Keratinocyte (primary cell): ENCODE measurements around the gene ADAT3. TPM values are rescaled to one million over a fixed set of nuclear protein-coding genes. Genes with fewer than 3 reads are reported as not detected.

ENCODE experiments used
- DNase-seq: peaks from one replicate; pipeline ENCODE4 v3.0.0-alpha.2; 2011; ENCODE audit warnings: low read depth, missing footprints, low spot score
- FAIRE-seq: peaks from 2 replicates; lab custom pipeline; 2011; peaks lifted over from hg19 to GRCh38; lab: Jason Lieb, UNC
- H2AFZ ChIP-seq: 2 replicates; pipeline ENCODE4 v1.6.0; 2012; ENCODE audit warnings: low read length, control low read depth, inconsistent platforms; ENCODE audit not compliant: control insufficient read depth
- H3K27ac ChIP-seq: 2 replicates; pipeline ENCODE4 v1.5.1; 2011; ENCODE audit warnings: low read length; ENCODE audit not compliant: control insufficient read depth, insufficient read depth
- H3K27me3 ChIP-seq: 3 replicates; pipeline ENCODE4 v1.6.0; 2011; ENCODE audit warnings: low read length; ENCODE audit not compliant: control insufficient read depth, insufficient read depth; ENCODE audit errors: extremely low read depth
- H3K36me3 ChIP-seq, 2 experiments: 2 replicates in 1 of 2; 3 replicates in 1 of 2; pipeline ENCODE4 v1.5.1; 2011; ENCODE audit warnings: low read length in 2 of 2, mild to moderate bottlenecking in 1 of 2; ENCODE audit not compliant: control insufficient read depth in 2 of 2, insufficient read depth in 2 of 2; ENCODE audit errors: extremely low read depth in 1 of 2
- H3K4me1 ChIP-seq: 3 replicates; pipeline ENCODE4 v1.5.1; 2011; ENCODE audit warnings: low read length; ENCODE audit not compliant: control insufficient read depth, insufficient read depth; ENCODE audit errors: extremely low read depth
- H3K4me2 ChIP-seq: 3 replicates; pipeline ENCODE4 v1.6.0; 2011; ENCODE audit warnings: low read depth, low read length; ENCODE audit not compliant: control insufficient read depth, insufficient read depth; ENCODE audit errors: extremely low read depth
- H3K4me3 ChIP-seq, 3 experiments: fragments of 200-600 bp in 1 of 3; sonication (generic) in 1 of 3; 2 replicates in 2 of 3; 3 replicates in 1 of 3; pipeline ENCODE4 v1.5.1; 2011 to 2016; ENCODE audit warnings: low read length in 3 of 3, mild to moderate bottlenecking in 3 of 3, control low read depth in 2 of 3, inconsistent platforms in 1 of 3, low read depth in 1 of 3, mixed read lengths in 1 of 3, mixed run types in 1 of 3, moderate library complexity in 1 of 3; ENCODE audit not compliant: control insufficient read depth in 2 of 3, insufficient read depth in 2 of 3; ENCODE audit errors: extremely low read depth in 1 of 3
- H3K79me2 ChIP-seq: 2 replicates; pipeline ENCODE4 v1.6.0; 2012; ENCODE audit warnings: low read length; ENCODE audit not compliant: control insufficient read depth, insufficient read depth
- H3K9ac ChIP-seq: 3 replicates; pipeline ENCODE4 v1.6.0; 2011; ENCODE audit warnings: low read length; ENCODE audit not compliant: control insufficient read depth, insufficient read depth; ENCODE audit errors: extremely low read depth
- H3K9me1 ChIP-seq: 3 replicates; pipeline ENCODE4 v1.6.0; 2011; ENCODE audit warnings: low read length; ENCODE audit not compliant: control insufficient read depth, insufficient read depth; ENCODE audit errors: extremely low read depth
- H3K9me3 ChIP-seq: 2 replicates; pipeline ENCODE4 v1.5.1; 2012; ENCODE audit warnings: low read depth, low read length; ENCODE audit not compliant: control insufficient read depth
- H4K20me1 ChIP-seq: 3 replicates; pipeline ENCODE4 v1.6.0; 2011; ENCODE audit warnings: low read length; ENCODE audit not compliant: control insufficient read depth, insufficient read depth; ENCODE audit errors: extremely low read depth
- EZH2 ChIP-seq: IDR thresholded peaks from one replicate; pipeline ENCODE4 v1.6.1; 2012; ENCODE audit warnings: inconsistent platforms, mild to moderate bottlenecking, low read length, moderate library complexity
- dilution Hi-C: fragments of 300-500 bp; cut with MboI; formaldehyde crosslinking; loops from one replicate; pipeline ENCODE4 v1.7.0; 2020; ENCODE audit warnings: low sequenced_read_pairs; ENCODE audit not compliant: extremely low pct_ligation_motif_present
- polyA plus RNA-seq, 5 experiments: library from polyadenylated mRNA; depleted of rRNA in 3 of 5; stranded (reverse) in 3 of 5; stranded (forward) in 1 of 5; unstranded in 1 of 5; fragments of >200 nt; gene quantifications; 1 replicate in 1 of 5; 2 replicates in 3 of 5; 3 replicates in 1 of 5; pipeline versions ENCODE4 v1.2.1 to v1.2.3, GENCODE V29; 2011 to 2012; ENCODE audit warnings: missing spikeins in 2 of 5, low read depth in 1 of 5, low replicate concordance in 1 of 5
- TF ChIP-seq, protein P1 (sequence below), 3 experiments: IDR thresholded peaks in 1 of 3; conservative IDR thresholded peaks in 1 of 3; optimal IDR thresholded peaks in 1 of 3; 2 replicates in 2 of 3; 3 replicates in 1 of 3; pipeline versions ENCODE3 to v1.5.1; 2011; ENCODE audit warnings: low read length in 3 of 3, mild to moderate bottlenecking in 3 of 3, moderate library complexity in 2 of 3, control low read depth in 1 of 3, inconsistent platforms in 1 of 3; ENCODE audit not compliant: insufficient read depth in 2 of 3; ENCODE audit errors: extremely low read depth in 1 of 3

The ADAT3 gene
- polyA plus RNA-seq, 1 donor (not counting 4 experiments of a cell fraction or from before 2014, with no cell fraction given): 0.55 TPM

DNA sequence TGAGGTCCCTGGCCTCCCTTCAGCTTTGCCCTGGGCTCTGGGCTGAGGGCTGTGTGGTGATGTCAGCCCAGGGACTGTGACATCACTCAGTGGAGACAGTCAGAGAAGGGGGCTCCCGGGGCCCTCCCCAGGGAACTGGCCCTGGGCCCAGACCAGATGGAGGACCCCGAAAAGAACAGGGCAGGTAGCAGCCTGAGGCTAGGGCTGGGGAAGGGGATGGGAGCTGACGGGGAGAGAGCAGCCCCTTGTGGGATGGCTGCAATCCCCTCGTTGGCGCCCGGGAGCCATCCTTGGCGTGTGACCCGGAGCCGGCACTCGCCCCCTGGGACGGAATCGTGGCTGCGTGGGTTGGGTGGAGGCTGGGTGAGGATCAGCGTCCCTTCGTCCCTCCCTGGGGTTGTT is 49.3 kb downstream of the ADAT3 start:
- TF ChIP-seq, protein P1, sequence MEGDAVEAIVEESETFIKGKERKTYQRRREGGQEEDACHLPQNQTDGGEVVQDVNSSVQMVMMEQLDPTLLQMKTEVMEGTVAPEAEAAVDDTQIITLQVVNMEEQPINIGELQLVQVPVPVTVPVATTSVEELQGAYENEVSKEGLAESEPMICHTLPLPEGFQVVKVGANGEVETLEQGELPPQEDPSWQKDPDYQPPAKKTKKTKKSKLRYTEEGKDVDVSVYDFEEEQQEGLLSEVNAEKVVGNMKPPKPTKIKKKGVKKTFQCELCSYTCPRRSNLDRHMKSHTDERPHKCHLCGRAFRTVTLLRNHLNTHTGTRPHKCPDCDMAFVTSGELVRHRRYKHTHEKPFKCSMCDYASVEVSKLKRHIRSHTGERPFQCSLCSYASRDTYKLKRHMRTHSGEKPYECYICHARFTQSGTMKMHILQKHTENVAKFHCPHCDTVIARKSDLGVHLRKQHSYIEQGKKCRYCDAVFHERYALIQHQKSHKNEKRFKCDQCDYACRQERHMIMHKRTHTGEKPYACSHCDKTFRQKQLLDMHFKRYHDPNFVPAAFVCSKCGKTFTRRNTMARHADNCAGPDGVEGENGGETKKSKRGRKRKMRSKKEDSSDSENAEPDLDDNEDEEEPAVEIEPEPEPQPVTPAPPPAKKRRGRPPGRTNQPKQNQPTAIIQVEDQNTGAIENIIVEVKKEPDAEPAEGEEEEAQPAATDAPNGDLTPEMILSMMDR (optimal IDR thresholded peaks at IDR 0.05 in 1 of 3, IDR thresholded peaks at IDR 0.05 in 1 of 3, conservative IDR thresholded peaks at IDR 0.05 in 1 of 3; ENCODE audit: extremely low read depth in 1 of 3, insufficient read depth in 2 of 3, low read length in 3 of 3): no peak
- no peak for TF ChIP-seq EZH2
- H3K9ac ChIP-seq: no peak overlapping the region
- DNase-seq (no peak), FAIRE-seq (no peak)
- peaks cover 85% of the 10 kb centered on the region for H3K79me2 ChIP-seq
- H3K9me1 ChIP-seq: no peaks in the 10 kb centered on the region
- no peak overlapping the region for H3K4me3 ChIP-seq
- no peak overlapping the region for H3K4me2 ChIP-seq
- H3K27me3 ChIP-seq: no peaks in the 10 kb centered on the region
- H2AFZ ChIP-seq: no peak overlapping the region
- no peaks in the 10 kb centered on the region for H3K4me1 ChIP-seq
- peaks cover 11 to 18% of the 10 kb centered on the region in 2 experiments for H3K36me3 ChIP-seq
- dilution Hi-C loops: no loop called here
- no peak overlapping the region for H3K27ac ChIP-seq
- peaks cover 29% of the 10 kb centered on the region for H4K20me1 ChIP-seq
- no peaks in the 10 kb centered on the region for H3K9me3 ChIP-seq

DNA sequence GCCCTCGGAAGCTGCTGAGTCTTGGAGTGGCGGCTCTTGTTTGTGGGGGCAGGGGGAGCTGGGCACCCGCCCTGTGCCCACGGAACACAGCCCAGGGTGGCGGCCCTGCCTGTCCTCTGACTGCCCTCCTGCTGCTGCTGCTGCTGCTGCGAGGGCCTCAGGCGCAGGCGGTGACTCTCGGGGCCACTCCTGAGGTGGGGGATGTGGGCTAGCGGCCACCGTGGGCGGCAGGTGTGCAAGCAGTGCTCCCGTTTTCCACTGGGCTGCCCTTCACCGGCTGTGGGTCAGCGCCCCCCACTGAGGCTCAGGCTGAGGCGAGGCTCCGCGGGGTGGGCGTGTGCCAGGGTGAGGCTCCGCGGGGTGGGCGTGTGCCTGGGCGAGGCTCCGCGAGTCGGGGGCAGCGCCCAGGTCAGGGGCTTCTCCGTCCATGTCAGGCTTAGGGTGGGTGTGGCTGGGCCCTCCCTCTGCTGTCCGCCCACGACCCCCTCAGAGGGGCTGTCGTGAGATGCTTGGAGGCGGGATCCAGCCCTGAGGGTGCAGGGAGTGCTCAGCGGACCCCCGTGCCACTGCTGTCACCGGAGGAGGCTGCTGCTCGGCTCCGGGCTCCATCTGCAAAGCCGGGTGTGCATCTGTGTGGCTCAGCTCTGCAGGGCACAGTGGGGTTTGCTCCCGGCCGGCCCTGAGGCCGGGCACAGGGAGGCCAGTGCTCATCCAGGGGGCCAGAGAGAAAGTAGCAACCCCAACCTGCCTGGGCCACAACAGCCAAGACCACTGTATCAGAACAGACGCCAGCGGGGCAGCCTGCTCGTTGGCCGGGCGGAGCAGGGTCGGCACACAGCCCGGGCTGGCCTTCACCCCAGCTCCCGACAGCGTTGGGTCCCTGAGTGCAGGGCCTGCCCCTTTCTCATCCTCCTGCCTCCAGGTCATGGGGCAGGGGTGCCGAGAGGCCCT is 50.2 kb downstream of the ADAT3 start:
- Histone ChIP-seq H4K20me1 (peaks cover 29% of the 10 kb centered on the region), H2AFZ (no peak overlapping the region), H3K9me3 (no peaks in the 10 kb centered on the region), H3K4me1 (no peaks in the 10 kb centered on the region), H3K9me1 (no peaks in the 10 kb centered on the region), H3K4me2 (no peak overlapping the region), H3K27me3 (no peaks in the 10 kb centered on the region), H3K4me3 (no peak overlapping the region), H3K9ac (no peak overlapping the region), H3K79me2 (peaks cover 85% of the 10 kb centered on the region), H3K36me3 (peaks cover 11 to 16% of the 10 kb centered on the region in 2 experiments), H3K27ac (no peak overlapping the region)
- no peak for TF ChIP-seq EZH2
- TF ChIP-seq, protein P1 (optimal IDR thresholded peaks at IDR 0.05 in 1 of 3, IDR thresholded peaks at IDR 0.05 in 1 of 3, conservative IDR thresholded peaks at IDR 0.05 in 1 of 3; ENCODE audit: extremely low read depth in 1 of 3, insufficient read depth in 2 of 3, low read length in 3 of 3): no peak
- no peak for FAIRE-seq
- DNase-seq: no peak
- dilution Hi-C loops: no loop called here
